AG04449 (cell line): Measurements from ENCODE around the gene GPR37.

Source experiments
- CTCF ChIA-PET: fragments of 350-600 bp; formaldehyde crosslinking; extraction: SDS; loops from one replicate; lab custom pipeline; 2021; ENCODE audit warnings: antibody characterized with exemption; lab: Yijun Ruan, JAX
- POLR2A ChIA-PET: fragments of 400-600, 350-600 bp; formaldehyde crosslinking; extraction: SDS; loops from one replicate; lab custom pipeline; 2020; ENCODE audit warnings: antibody characterized with exemption, inconsistent platforms; lab: Yijun Ruan, JAX
- DNase-seq: peaks from one replicate; pipeline ENCODE4 v3.0.0-alpha.2; 2010; ENCODE audit warnings: low read depth, low spot score
- H3K4me3 ChIP-seq: 2 replicates; pipeline ENCODE4 v1.5.1; 2011; ENCODE audit warnings: low read depth, mild to moderate bottlenecking, control low read depth, low read length
- CTCF ChIP-seq: IDR thresholded peaks from one replicate; pipeline ENCODE4 v1.5.1; 2011; ENCODE audit warnings: mild to moderate bottlenecking, moderate library complexity, low read length, control low read depth, inconsistent platforms; ENCODE audit not compliant: insufficient read depth; ENCODE audit errors: missing control alignments

Gene GPR37

GRCh38 chr7:124781907-124782734, 16.5 kb upstream of the GPR37 start:
- POLR2A ChIA-PET = no interaction called here
- DNase-seq = no peak
- CTCF ChIA-PET = interaction anchor here (0.8 to 6.2 kb wide), 2 partner anchors 611 to 627 kb away, joined by 3 to 57 read pairs; no protein-coding TSS in a partner anchor
- TF ChIP-seq CTCF = no peak
- no peak overlapping the region for H3K4me3 ChIP-seq

DNA sequence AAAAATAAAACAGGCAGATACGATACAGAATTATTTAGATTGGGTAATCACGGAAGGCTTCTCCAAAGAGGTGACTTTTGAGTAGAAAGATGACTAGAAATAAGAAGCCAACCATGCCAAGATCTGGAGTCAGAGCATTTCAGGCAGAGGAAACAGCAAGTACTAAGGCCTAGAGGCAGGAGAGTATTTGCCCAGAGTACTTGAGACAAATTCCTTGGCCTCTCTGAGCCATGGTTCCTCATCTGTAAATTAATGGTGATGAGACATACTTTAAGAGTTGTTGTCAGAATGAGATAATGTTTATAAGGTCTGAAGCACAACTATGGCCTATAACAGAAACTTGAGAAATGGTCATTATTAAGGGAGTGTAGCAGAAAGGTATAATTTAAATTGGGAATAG, 15.8 kb upstream of the GPR37 start:
- no peak for TF ChIP-seq CTCF
- ChIA-PET CTCF (interaction anchor here (6.2 kb wide), 1 partner anchor 626 kb away, joined by 57 read pairs; no protein-coding TSS in a partner anchor), POLR2A (no interaction called here)
- H3K4me3 ChIP-seq = no peak overlapping the region
- no peak for DNase-seq

DNA sequence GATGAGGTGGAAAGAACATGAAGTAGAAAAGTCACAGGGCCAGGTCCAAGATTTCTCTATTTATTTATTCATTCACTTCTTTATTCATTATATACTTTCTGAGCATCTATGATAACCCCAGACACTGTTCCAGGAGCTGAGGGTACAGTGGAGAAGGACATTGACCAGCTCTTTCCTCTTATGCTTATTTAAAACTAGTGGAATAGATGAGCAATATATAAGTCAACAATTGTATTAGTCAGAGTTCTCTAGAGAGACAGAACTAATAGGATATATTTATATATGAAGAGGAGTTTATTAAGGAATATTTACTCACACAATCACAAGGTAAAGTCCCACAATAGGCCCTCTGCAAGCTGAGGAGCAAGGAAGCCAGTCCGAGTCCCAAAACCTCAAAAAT, 15.0 kb upstream of the GPR37 start:
- no peak overlapping the region for H3K4me3 ChIP-seq
- CTCF ChIA-PET = interaction anchor here (0.9 kb wide), 1 partner anchor 610 kb away, joined by 3 read pairs; no protein-coding TSS in a partner anchor
- DNase-seq = no peak
- no peak for TF ChIP-seq CTCF
- POLR2A ChIA-PET = no interaction called here

DNA sequence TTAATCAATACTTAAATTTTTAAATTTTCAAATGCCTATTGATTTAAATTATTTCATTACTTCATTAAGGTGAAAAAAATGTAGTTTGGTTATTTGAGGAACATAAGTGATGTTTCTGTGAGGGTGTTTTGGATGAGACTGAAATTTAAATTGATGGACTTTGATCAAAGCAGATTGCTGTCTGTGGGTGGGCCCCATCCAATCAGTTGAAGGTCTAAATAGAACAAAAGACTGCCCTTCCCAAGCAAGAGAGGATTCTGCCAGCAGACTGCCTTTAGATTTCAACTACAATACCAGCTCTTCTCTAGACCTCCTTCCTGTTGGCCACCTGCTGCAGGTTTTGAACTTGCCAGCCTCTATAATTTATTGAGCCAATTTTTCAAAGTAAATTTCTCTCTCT, 14.5 kb upstream of the GPR37 start:
- ChIA-PET CTCF (interaction anchor here (0.9 to 2.1 kb wide), 2 partner anchors 609 to 626 kb away, joined by 3 to 10 read pairs; no protein-coding TSS in a partner anchor), POLR2A (no interaction called here)
- no peak for DNase-seq
- no peak for TF ChIP-seq CTCF
- H3K4me3 ChIP-seq = no peak overlapping the region

GRCh38 chr7:124779620-124780019, 14.0 kb upstream of the GPR37 start:
- CTCF ChIA-PET = interaction anchor here (2.1 kb wide), 1 partner anchor 625 kb away, joined by 10 read pairs; no protein-coding TSS in a partner anchor
- DNase-seq = no peak
- H3K4me3 ChIP-seq = no peak overlapping the region
- no peak for TF ChIP-seq CTCF
- POLR2A ChIA-PET = no interaction called here

DNA sequence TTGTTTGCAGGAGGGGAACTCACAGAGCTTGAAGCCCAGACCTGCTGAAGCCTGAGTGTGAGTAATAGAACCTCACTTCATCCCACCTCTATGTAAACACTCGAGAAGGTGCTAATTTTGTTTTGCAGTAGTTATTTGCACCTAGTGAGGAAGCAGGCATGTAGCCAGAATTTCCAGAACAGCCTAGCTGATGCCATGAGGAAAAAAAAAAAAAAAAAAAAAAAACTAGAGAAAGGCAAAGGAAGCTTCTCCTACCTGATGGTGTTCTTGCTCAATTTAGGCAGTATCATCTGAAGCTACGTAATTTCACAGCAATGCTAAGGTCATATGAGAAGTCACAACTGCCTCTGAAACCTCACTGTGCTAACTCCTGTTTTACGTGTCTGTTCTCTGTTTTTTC, 13.6 kb upstream of the GPR37 start:
- DNase-seq = no peak
- CTCF ChIA-PET = interaction anchor here (2.1 kb wide), 1 partner anchor 625 kb away, joined by 10 read pairs; no protein-coding TSS in a partner anchor
- POLR2A ChIA-PET = no interaction called here
- TF ChIP-seq CTCF = no peak
- H3K4me3 ChIP-seq = no peak overlapping the region
